ENCODE results near the gene EFCAB7.

EFCAB7 gene, protein sequence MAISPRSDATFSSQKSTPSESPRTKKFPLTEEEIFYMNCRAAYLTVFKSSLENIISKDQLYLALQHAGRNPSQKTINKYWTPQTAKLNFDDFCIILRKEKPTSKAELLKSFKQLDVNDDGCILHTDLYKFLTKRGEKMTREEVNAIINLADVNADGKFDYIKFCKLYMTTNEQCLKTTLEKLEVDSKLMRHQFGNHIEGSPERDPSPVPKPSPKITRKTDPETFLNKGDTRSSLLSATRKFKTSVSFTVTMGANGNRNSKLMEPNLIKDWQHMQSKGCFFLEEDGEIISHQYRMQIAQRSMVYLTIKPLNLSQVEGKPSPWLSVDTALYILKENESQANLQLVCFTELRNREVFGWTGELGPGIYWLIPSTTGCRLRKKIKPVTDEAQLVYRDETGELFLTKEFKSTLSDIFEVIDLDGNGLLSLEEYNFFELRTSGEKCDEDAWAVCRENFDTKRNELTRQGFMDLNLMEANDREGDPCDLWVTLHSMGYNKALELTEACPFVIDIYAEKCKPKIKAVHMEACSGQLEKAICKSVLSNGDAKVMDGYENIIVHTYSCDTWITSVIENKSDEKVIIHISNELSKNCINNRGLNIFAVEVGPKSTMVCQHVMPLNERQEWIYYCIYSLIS

DNA sequence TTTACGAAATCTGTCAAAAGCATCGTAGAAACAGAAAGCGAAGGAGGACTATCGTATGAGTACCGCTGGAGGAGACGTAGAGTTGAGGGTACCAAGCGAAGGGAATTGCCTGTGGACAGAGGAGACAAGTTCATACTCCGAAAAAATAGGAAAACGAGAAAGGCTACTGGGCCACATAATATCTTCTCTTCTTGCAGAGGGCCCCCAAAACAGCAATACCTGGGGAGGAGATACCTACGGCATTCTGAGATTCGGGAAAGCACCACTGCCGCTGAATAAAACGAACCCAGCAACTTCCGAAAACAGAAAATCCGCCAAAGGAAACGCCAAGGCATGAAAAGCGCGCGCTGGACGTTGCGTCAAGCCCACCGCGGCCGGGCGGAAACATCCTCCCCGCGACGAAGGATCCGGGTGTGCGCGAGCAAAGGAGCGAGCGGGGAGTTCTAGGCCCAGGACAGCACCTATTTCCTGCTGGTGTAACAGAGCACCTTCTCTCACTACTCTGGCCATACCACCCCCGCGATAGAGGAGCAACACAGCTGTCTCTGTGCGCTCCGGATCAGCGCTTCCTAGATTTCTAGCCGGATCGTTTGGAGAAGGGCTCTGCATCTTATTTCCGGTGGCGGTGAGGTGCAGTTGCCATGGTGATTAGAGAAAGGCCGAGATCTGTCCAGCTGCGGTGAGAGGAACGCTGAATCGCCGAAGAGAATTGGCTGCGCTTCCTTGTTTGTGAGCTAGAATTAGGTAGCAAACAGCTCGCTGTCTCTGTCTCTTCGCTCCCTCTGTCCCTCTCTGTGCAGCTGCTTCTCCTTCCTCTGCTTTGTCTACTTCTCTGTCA lies at the start of gene EFCAB7, which contains the start of gene ITGB3BP:
Gene EFCAB7 (plus strand): TSS at position 635 of the 838 bp plus-strand sequence. CDS start 2,048 bp downstream, outside the sequence.
Gene ITGB3BP (minus strand): TSS at position 335 of the 838 bp plus-strand sequence. CDS start 92 bp downstream, at position 243.
- FAIRE-seq = no peak

DNA sequence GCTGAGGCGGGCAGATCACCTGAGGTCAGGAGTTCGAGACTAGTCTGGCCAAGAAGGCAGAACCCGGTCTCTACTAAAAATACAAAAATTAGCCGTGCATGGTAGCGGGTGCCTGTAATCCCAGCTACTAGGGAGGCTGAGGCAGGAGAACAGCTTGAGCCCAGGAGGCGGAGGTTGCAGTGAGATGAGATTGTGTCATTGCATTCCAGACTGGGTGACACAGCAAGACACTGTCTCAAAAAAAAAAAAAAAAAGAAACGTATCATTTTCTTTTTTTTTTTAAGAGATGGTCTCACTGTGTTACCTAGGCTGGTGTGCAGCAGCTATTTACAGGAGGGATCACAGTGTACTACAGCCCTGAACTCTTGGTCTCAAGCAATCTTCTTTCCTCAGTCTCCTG lies 47.6 kb upstream of the EFCAB7 start:
- no peak for FAIRE-seq

DNA sequence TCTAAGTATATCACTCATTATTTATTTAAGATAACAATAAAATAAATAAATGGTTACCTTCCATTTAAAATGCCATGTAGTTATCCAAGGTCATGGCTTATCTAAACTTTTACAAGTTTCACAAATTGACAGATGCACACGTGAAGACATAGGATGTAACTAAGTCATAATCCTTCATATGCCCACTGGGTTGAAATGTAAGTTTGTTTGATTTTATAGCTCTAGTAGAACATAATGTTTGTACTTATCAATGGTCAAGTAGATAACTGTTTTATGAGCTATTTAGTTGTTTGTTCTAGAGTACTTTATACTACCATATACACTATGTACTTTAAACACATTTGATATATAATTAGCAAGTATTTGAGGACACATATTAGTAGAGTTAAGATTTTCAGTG lies 43.3 kb upstream of the EFCAB7 start:
- peak; percentile 33 for FAIRE-seq

DNA sequence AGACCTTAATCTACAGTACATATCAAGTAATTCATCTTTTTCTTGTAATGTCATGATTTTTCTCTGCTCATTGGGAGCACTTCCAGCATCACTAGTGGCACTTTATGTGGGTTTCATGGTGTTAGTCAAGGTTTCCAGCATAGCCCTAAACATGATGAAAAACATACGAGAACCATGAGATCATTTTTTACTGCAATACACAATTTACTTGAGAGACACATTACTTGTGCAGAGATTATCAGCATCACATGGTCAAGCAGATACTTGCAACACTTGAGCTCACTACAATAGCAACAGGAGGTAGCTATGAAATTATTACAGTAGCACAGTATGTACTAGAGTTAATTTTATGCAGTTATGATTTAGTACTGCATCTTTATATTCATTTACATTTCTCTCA lies 36.7 kb upstream of the EFCAB7 start:
- FAIRE-seq = no peak

DNA sequence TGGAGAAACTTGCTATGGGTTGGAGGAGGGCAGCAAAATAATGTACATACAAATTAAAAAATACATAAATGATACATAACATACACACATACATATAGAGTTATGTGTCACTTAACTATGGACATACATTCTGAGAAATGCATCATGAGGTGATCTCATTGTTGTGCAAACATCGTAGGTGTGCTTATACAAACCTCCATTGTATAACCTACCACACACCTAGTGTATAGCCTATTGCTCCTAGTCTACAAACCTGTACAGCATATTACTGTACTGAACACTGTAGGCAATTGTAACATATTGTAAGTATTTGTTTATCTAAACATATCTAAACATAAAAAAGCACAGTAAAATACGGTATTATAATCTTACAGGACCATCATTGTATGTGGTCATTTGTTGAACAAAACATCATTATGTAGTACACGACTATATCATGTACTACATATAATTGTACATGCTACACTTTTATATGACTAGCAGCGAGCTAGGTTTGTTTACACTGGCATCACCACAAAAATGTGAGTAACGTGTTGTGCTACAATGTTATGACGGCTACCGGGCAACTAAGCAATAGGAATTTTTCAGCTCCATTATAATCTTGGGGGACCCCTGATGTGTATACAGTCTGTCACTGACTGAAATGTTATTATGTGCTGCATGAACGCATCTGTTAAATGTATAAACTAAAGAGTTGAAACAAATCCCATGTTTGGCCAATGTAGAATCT lies 35.8 kb upstream of the EFCAB7 start:
- no peak for FAIRE-seq

DNA sequence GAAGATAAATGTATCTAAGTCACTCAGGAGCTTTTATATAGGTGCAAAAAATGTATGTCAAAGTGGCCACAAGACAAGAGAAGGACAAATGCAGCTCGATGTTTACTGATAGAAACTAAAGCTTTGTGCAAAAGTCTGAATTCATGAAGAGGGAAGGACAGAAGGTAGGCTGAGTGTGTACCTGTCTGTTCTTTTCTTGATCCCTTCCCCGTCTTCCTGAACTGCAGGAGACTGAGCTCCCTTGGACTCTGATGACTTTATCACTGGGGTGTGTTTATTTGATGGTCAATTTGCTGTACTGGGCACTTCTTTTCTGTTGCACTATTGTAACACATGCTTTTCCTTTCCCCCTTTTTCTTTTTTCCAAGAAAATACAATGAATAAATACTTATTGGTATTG lies 25.7 kb upstream of the EFCAB7 start:
- FAIRE-seq = no peak

DNA sequence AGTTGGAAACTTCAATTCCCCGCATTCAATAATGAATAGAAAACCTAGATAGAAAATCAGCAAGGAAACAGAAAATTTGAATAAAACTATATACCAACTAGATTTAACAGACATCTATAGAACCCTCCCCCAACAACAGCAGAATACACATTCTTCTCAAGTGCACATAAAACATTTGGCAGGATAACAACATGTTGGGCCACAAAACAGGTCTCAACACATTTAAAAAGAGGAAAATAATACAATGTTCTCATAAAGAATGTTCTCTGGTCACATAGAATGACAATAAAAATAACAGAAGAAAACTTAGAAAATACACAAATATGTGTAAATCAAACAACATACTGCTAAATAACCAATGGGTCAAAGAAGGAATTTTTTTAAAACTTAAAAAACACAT lies 25.2 kb upstream of the EFCAB7 start:
- peak; percentile 37 for FAIRE-seq

DNA sequence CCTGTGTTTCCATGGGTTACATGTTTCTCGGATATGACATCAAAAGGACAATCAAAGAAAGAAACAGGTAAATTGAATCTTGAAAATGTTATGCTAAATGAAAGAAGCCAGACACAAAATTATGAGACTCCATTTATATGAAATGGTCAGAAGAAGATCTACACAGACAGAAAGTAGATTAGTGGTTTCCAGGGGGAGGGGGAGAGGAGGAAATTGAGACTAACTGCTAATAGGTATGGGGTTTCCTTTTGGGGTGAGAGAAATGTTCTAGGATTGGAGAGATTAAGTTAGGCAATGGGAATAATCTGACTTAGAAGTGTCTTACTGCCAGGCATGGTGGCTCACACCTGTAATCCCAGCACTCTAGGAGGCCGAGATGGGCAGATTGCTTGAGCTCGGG lies 22.1 kb upstream of the EFCAB7 start:
- no peak for FAIRE-seq

DNA sequence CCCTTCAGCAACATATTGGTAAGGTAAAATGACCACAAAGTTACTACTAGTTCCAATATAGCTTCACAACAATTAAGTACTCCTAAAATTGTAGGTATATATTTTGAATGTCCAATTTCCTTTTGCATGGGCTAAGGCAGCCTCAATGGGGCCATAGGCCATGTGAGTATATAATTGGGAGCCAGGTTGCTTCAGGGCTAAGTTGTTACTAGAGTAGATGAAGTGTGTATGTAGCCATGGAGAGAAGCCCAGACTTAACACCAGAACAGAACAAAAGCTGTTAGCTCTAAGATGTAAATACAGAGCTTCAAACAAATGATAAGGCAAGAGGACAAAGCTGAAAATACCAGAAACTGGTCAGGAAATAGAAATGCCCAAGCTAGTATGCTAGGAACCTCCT lies 16.5 kb upstream of the EFCAB7 start:
- FAIRE-seq = no peak

DNA sequence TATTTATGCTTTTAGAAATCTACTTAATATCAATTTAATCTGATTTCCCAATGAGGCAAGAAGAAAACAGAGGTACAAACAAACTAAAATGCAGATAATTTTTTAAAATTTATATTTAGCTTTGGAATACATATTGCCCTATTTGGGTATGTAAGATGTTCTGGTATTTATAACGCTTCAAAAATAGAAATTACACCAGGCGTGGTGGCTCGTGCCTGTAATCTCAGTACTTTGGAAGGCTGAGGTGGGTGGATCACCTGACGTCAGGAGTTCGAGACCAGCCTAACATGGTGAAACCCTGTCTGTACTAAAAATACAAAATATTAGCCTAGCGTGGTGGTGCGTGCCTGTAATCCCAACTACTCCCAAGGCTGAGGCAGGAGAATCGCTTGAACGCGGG lies 13.6 kb upstream of the EFCAB7 start:
- FAIRE-seq = no peak

DNA sequence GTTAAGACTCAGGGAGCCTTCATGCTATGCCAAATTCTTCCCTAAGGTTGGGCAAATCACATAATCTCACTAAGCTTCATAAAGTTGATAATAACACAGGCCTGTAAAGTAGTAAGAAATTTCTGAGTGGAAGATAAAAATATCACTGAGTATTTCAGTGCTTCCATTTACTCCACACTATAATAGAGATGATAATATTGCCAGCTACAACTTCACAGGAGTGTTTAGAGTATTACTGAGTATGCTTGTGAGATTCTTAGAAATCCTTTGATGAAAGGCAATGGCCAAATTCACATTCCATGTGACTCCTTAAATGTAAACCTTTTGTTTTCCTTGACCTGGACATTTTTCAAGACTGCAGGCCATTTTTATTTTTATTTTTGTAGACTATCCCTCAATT lies 10.7 kb upstream of the EFCAB7 start:
- FAIRE-seq = no peak

DNA sequence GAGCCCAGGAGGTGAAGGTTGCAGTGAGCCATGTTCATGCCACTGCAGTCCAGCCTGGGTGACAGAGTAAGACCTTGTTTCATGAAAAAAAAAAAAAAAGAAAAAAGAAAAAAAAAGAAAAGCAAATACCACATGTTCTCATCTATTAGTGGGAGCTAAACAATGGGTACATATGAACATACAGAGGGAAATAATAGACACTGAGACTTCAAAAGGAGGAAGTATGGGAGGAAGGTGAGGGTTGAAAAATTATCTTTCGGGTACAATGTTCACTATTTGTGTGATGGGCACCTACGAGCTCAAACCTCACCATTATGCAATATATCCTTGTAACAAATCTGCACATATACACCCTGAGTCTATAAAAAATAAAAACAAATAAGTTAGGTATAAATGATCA lies 6.7 kb upstream of the EFCAB7 start:
- FAIRE-seq = no peak

DNA sequence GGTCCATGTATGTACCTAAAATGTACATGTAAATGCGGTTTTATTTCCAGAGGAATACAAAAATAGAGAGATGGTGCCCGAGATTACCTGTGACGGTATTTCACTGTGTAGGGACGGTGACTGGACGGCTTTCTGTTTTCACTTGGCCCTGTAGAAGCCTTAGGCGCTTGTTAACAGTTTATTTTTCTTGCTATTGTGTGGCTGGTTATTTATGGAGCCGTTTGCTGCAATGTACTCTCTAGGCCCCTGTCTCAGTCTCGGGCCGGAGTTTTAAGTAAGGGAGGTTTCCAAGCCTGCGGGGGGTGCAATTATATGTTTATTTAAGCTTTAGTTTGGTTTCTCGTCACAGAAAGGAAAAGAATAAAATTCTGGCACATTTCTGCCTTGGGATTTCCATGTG lies 413 bp downstream of the EFCAB7 start:
- FAIRE-seq = no peak

DNA sequence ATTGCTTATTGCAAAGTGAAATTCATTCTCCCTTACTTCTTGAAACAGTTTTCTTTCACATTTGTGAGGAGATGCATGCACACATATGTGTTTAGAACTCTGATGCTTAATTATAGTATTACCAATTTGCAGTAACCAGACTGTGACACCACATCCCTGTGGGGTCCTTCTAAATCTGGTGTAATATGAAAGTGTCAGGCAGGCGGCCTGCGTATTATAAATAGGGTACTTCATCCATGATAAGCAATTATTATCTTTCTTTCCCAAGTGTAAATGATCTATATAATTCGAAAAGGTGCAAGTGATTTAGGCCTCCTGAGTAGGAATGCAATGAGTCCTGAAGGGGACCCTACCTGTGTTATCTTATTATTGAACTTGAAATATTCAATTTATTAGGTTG lies 876 bp downstream of the EFCAB7 start:
- FAIRE-seq = no peak

DNA sequence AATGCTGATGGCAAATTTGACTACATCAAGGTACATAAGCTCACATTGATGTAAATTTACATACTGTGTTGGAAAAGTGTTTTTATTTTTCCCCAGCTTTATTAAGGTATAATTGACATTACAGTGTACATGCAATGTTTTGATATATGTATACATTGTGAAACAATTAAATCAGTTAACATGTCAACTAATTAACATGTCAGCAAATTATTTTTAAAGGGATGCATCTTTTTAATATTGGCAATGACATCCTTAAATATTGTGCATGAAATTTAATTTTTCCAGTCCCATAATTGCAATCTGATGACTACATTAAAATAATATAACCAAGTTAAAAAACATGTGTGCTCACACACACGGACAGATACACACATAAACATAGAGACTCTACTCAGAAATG lies 9.4 kb downstream of the EFCAB7 start:
- FAIRE-seq = no peak

DNA sequence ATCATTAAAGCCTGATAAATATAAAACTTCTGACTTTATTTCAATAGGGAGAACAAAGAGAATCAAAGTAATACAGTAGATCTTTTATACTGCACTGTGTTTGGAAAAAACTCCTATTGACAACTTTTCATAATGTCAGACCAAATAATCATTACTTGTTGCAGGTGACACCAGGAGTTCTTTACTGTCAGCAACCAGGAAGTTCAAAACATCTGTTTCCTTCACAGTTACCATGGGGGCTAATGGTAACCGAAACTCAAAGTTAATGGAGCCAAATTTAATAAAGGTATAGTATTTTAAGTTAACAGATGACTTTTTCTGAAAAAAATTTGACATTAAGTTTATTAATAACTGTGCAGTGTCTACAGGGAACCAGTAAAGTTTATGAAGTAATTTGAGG lies 10.6 kb downstream of the EFCAB7 start:
- FAIRE-seq = no peak

DNA sequence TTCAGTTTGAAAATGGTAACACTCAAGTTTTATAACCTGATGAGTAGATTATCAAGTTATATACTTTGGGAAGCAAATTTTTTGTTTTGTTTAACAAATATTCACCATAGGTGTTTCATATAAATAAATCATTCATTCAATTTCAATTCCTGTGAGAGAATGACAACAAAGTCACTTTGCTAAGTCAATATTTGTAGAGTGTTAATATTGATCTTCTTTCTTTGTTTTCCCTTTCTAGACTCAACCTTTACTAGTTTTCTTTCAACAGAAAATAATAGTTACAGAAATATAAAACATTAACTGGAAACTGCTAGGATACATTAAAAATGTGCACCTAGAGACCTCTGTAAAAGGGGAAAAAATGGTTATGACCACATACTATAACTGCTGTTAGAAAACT lies 11.1 kb downstream of the EFCAB7 start:
- FAIRE-seq = no peak

DNA sequence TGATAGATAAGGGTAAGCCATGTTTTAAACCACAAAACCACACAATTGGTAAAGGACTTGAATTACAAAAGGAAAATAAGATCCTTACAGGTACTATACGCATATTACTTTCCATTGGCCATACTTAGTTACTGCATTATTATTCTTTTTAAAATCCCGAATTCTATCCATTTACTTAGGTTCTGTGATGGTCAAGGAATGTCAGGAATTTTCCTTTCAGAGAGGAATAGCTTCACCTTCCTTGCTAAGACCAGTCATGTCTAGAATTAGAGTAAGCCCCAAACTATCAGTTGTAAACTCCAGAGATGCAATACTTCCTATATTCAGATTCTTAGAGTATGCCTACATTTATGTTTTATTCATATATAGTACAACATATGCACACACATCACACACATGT lies 13.7 kb downstream of the EFCAB7 start:
- no peak for FAIRE-seq

DNA sequence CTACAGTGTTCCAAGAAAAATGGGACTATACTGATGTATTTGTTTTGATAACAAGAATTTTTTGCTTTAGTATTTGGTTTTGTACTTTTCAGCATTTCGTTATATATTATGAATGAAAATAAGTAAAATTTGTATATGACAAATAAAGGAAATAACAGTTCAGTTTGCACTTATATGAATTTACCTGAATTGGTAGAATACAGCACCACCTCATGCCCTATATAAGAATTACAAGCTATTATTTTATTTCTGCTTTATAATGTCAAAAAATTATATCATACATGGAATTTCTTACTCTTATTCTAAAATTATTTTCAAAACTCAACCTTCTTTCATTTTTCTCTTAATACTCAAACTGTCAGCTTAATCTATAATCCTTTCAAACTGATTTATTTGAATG lies 14.6 kb downstream of the EFCAB7 start:
- FAIRE-seq = peak; percentile 95

DNA sequence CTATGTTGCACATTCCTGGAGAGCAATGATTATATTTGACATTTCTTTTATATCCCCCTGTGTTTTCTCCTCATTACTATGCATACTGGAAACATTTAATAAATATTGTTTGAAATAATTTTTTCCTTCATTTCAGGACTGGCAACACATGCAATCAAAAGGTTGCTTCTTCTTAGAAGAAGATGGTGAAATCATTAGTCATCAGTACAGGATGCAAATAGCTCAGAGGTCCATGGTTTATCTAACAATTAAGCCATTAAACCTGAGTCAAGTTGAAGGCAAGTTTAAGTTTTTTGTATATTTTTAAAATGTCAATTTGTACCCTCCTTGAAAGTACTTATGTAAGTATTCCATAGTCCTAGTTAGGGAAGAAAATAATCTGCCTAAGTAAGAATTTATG lies 22.5 kb downstream of the EFCAB7 start:
- no peak for FAIRE-seq

DNA sequence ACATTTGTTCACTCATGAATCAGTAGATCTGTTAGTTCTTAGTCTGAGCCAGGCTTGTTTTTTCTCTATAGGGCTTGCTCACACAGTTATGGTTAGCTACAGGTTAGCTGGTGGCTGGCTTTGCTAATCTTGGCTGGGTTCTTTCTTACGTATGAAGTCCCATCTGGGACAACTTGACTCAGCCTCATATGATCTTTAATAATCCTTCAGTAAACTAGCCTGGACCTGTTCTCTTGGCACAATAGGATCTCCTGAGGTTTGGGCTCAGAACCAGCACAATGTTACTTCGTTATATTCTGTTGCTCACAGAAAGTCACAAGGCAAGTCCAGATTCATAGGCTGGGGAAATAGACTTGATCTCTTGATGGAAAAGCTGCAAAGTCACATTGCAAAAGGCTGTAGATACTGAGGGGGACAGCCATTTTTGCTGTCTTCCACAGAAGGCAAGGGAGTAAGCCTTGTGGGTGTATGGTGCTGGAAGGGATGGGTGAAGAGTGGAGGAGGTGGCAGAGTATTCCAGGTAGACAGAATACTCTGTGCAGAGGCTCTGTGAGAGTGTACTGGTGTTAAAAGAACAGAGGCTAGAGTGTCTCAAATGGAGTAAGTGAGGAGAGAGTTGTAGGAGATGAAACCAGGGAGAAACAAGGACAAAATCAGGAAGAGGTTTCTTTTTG lies 24.4 kb downstream of the EFCAB7 start:
- no peak for FAIRE-seq

DNA sequence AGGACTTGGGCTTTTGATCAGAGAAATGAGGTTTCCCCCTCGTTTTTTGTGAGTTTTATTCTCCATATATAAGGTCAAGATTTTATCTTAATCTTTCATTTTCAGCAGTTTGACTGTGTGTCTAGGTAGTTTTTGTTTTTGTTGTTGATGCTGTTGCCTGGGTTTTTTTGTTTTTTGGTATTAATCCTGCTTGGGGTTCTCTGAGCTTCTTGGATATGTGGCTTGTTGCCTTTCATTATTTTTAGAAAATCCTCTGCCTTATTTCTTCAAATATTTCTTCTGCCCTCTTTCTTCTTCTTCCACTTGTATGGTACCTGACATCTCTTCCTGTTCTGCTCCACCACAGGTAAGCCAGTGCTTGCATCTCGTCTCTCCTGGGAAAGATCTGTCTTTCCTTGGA lies 25.0 kb downstream of the EFCAB7 start:
- FAIRE-seq = no peak
